ENCODE data around the gene LPO. TPM values are rescaled to one million over a fixed set of nuclear protein-coding genes. Genes with fewer than 3 reads are reported as not detected.

Gene LPO
- total and polyA plus RNA-seq, 10 of the 15 experiments (the other 5 are each of a cell fraction or from before 2014, with no cell fraction given) = 0.03 to 0.11 (median 0.06) TPM; not detected in 7

- no peak for TF ChIP-seq ZNF687 (IDR thresholded peaks at IDR 0.05)
These were observed 77.4 kb downstream of the LPO start (continued) for GRCh38 chr17:58315750-58316149.

DNA sequence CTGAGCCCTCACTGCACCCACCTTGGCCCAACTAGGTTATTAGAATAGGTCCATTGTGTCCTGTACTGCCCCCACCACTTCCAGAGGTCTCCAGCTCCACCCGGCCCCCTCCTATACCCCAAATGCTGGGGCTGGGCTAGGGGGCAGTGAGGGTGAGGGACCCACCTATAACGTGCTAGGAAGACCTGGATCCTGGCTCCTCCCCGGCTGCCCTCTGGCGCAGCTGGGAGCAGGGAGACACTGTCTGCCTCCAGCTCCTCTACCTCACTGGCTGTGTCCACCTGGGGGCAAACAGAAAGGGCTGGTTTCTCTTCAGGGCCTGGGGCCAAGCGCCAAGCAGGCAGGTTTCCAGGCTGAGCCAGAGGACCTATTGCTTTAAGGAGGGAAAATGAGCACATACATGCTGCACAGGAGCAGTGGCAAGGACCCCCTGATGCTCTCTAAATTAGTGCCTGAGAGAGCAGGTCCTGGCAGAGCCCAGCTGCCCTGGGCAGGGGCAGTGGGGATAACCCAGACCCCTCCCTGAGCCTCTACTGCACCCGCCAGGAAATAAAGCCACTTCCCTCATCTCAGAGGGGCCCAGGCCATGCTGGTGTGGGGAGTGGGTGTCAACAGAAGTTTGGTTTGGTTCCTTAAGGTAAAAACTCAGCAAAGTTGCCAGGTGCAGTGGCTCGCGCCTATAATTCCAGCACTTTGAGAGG, 78.0 kb downstream of the LPO start:
- FAIRE-seq = no peak
- H3K4me1 ChIP-seq (ENCODE audit: control insufficient read depth, insufficient read depth, low read length) = peaks cover 7% of the 10 kb centered on the region
- no peak overlapping the region for H3K4me2 ChIP-seq (ENCODE audit: control insufficient read depth, insufficient read depth)
- TF ChIP-seq KLF5 (IDR thresholded peaks at IDR 0.05; ENCODE audit: partially characterized antibody) (no peak), POLR2AphosphoS2 (IDR thresholded peaks at IDR 0.05; ENCODE audit: low read depth, low read length) (no peak), KAT2A (conservative IDR thresholded peaks at IDR 0.05; ENCODE audit: control insufficient read depth, low read depth, low read length) (no peak), RAD51 (IDR thresholded peaks at IDR 0.05) (no peak), BRCA1 (IDR thresholded peaks at IDR 0.05; ENCODE audit: low read depth, low read length) (no peak)
- H3K4me3 ChIP-seq = no peak overlapping the region
- WGBS (ENCODE audit: insufficient coverage, insufficient replicate concordance, low lambda C conversion rate, missing lambda C conversion rate) = 67% methylated on average over 8 of the region's 8 CpGs
- H3K9ac ChIP-seq (ENCODE audit: control insufficient read depth, insufficient read depth, low read length) = no peak overlapping the region
- no peaks in the 10 kb centered on the region for H3K79me2 ChIP-seq (ENCODE audit: control insufficient read depth, insufficient read depth, low read length)
- DNase-seq (ENCODE audit: low read depth, low spot score) = no peak
- intact Hi-C loops (cut with micrococcal nuclease; ENCODE audit: unreplicated experiment) (no loop called here), in situ Hi-C loops (cut with MboI) (loop anchor here (5.0 kb wide), 1 partner anchor 131 kb away; no protein-coding TSS in a partner anchor)
- H3K9me3 ChIP-seq (replicated peaks; ENCODE audit: control insufficient read depth, insufficient read depth, low read length) = no peaks in the 10 kb centered on the region
- no peaks in the 10 kb centered on the region for H3K27me3 ChIP-seq (replicated peaks in 1 of 2; ENCODE audit: control insufficient read depth in 2 of 2, insufficient read depth in 2 of 2, low read length in 1 of 2)
- POLR2A ChIA-PET = interaction anchor here (0.7 to 1.6 kb wide), 7 partner anchors 11 to 198 kb away, joined by 3 to 10 read pairs (median 4); partner anchors contain the start of gene MTMR4
- RAD21 ChIA-PET (ENCODE audit: unreplicated experiment) = interaction anchor here (1.0 to 10.9 kb wide), 15 partner anchors 9 to 202 kb away, joined by 3 to 227 read pairs (median 12); partner anchors contain the start of genes RNF43, SUPT4H1 and TSPOAP1
- CTCF ChIA-PET = interaction anchor here (0.7 to 6.5 kb wide), 30 partner anchors 11 to 198 kb away, joined by 3 to 163 read pairs (median 8); partner anchors contain the start of genes MTMR4, RNF43, SUPT4H1 and TSPOAP1
- no TSS peak for BruUV-seq (replicated peaks)
- no peaks in the 10 kb centered on the region for H3K36me3 ChIP-seq (ENCODE audit: control insufficient read depth in 2 of 2, insufficient read depth in 2 of 2, low read length in 1 of 2)
- H4K20me1 ChIP-seq (ENCODE audit: control insufficient read depth, insufficient read depth) = no peaks in the 10 kb centered on the region
- SMC1A ChIA-PET (ENCODE audit: uncharacterized antibody, unreplicated experiment) = interaction anchor here (1.0 to 12.9 kb wide), 21 partner anchors 11 to 309 kb away, joined by 3 to 249 read pairs (median 9); partner anchors contain the start of genes RNF43, SUPT4H1 and TSPOAP1
- no peak for ATAC-seq
- H3K27ac ChIP-seq (ENCODE audit: control insufficient read depth, insufficient read depth) = no peak overlapping the region
- no peak overlapping the region for H2AFZ ChIP-seq (ENCODE audit: control insufficient read depth, low read depth, low read length)

All from GM12878 (cell line).